HCT116 (cell line): ENCODE measurements around the gene ACYP1.

Experiments
- CBX3 ChIP-seq: IDR thresholded peaks from 2 replicates; pipeline ENCODE4 v1.6.1; 2012; ENCODE audit warnings: low read depth
- CEBPB ChIP-seq: IDR thresholded peaks from 2 replicates; pipeline ENCODE4 v1.6.1; 2012; ENCODE audit warnings: low read depth
- CTCF ChIP-seq, 3 experiments: fragments of 200-600 bp in 1 of 3; sonication (generic) in 1 of 3; IDR thresholded peaks in 2 of 3; conservative IDR thresholded peaks in 1 of 3; 2 replicates each; pipeline ENCODE4 v1.5.1; 2012 to 2017; ENCODE audit warnings: low read depth in 2 of 3, low read length in 2 of 3, antibody characterized with exemption in 1 of 3, borderline replicate concordance in 1 of 3, control low read depth in 1 of 3, mild to moderate bottlenecking in 1 of 3, mixed read lengths in 1 of 3, mixed run types in 1 of 3, moderate library complexity in 1 of 3; ENCODE audit not compliant: insufficient read depth in 1 of 3
- ELF1 ChIP-seq: IDR thresholded peaks from 2 replicates; pipeline ENCODE4 v1.6.1; 2012; ENCODE audit warnings: low read depth, borderline replicate concordance
- EZH2 ChIP-seq: fragments of 200-600 bp; sonication (generic); IDR thresholded peaks from 2 replicates; pipeline ENCODE4 v1.6.1; 2017; ENCODE audit warnings: antibody characterized with exemption, mixed run types
- FOSL1 ChIP-seq: IDR thresholded peaks from 2 replicates; pipeline ENCODE4 v1.6.1; 2012; ENCODE audit warnings: low read depth
- MAX ChIP-seq: IDR thresholded peaks from 2 replicates; pipeline ENCODE4 v1.6.1; 2012
- POLR2A ChIP-seq: IDR thresholded peaks from 2 replicates; pipeline ENCODE4 v1.7.0; 2011; ENCODE audit warnings: borderline replicate concordance; ENCODE audit not compliant: insufficient read depth, insufficient read length; ENCODE audit errors: extremely low read depth
- POLR2AphosphoS5 ChIP-seq: IDR thresholded peaks from 2 replicates; pipeline ENCODE4 v1.6.1; 2011; ENCODE audit warnings: mild to moderate bottlenecking, low read depth, low read length, moderate library complexity
- REST ChIP-seq: IDR thresholded peaks from 2 replicates; pipeline ENCODE4 v1.6.1; 2012; ENCODE audit warnings: low read depth
- SRF ChIP-seq: IDR thresholded peaks from 2 replicates; pipeline ENCODE4 v1.6.1; 2012; ENCODE audit warnings: low read depth
- TCF7L2 ChIP-seq: IDR thresholded peaks from 2 replicates; pipeline ENCODE4 v1.7.0; 2011; ENCODE audit warnings: borderline replicate concordance, inconsistent platforms; ENCODE audit not compliant: insufficient read depth, insufficient read length; ENCODE audit errors: extremely low read depth
- YY1 ChIP-seq: IDR thresholded peaks from 2 replicates; pipeline ENCODE4 v1.6.1; 2011; ENCODE audit warnings: low read length, low read depth, moderate library complexity, mild to moderate bottlenecking; ENCODE audit not compliant: insufficient replicate concordance; ENCODE audit errors: extremely low read depth
- ZNF274 ChIP-seq: fragments of 200-500 bp; sonication (Bioruptor generic); IDR thresholded peaks from 2 replicates; pipeline ENCODE4 v1.6.1; 2014; ENCODE audit warnings: mild to moderate bottlenecking, low read depth, low read length, inconsistent platforms

GRCh38 chr14:75016815-75017214, 47.0 kb downstream of the ACYP1 start:
- TF ChIP-seq POLR2AphosphoS5 (no peak), CTCF (IDR thresholded peaks at IDR 0.05 in 2 of 3, conservative IDR thresholded peaks at IDR 0.05 in 1 of 3; ENCODE audit: borderline replicate concordance in 1 of 3, insufficient read depth in 1 of 3, low read depth in 2 of 3, low read length in 2 of 3) (no peak), ZNF274 (no peak), EZH2 (no peak), POLR2A (no peak), SRF (no peak), YY1 (no peak), ELF1 (no peak), REST (no peak), FOSL1 (no peak), CEBPB (no peak), TCF7L2 (no peak), CBX3 (no peak), MAX (no peak)
